ENCODE measurements around the gene FSTL4.

- TF ChIP-seq RFX5 (IDR thresholded peaks at IDR 0.05; ENCODE audit: low read length): no peak
- TF ChIP-seq CTCF (IDR thresholded peaks at IDR 0.05): no peak
- no peak for TF ChIP-seq POLR2AphosphoS5 (IDR thresholded peaks at IDR 0.05; ENCODE audit: low read depth, low read length)
- TF ChIP-seq EP300 (IDR thresholded peaks at IDR 0.05; ENCODE audit: borderline replicate concordance in 1 of 2, low read depth in 1 of 2, low read length in 1 of 2): peak in 1 of 2 experiments; percentile 49; a peak in 1 of 4 replicates
- no peak for TF ChIP-seq MEF2A (IDR thresholded peaks at IDR 0.05; ENCODE audit: borderline replicate concordance, low read depth)
- no peak for TF ChIP-seq MAX (IDR thresholded peaks at IDR 0.05; ENCODE audit: low read depth)
- no peak for TF ChIP-seq USF1 (IDR thresholded peaks at IDR 0.05; ENCODE audit: borderline replicate concordance, low read depth)
- TF ChIP-seq GABPA (IDR thresholded peaks at IDR 0.05; ENCODE audit: low read depth): no peak
- no peak for TF ChIP-seq YY1 (IDR thresholded peaks at IDR 0.05; ENCODE audit: low read depth)
- no peak for TF ChIP-seq RAD21 (IDR thresholded peaks at IDR 0.05; ENCODE audit: low read length)
- no peak for TF ChIP-seq REST (IDR thresholded peaks at IDR 0.05; ENCODE audit: low read depth, low read length)
- no peak for TF ChIP-seq MXI1 (IDR thresholded peaks at IDR 0.05; ENCODE audit: low read depth, low read length)
- TF ChIP-seq FOXJ3 (CRISPR knock-in tag; IDR thresholded peaks at IDR 0.05): no peak
These were observed 5.5 kb downstream of the FSTL4 start for GRCh38 chr5:133606835-133607234.

Measured in SK-N-SH (cell line).